Measurements from ENCODE around the gene RTN4R.
"Not testable (repeated sequence)": the region's sequence is repeated elsewhere in the genome, so short reads cannot be mapped to it uniquely, and the experiment has no call there.

DNA sequence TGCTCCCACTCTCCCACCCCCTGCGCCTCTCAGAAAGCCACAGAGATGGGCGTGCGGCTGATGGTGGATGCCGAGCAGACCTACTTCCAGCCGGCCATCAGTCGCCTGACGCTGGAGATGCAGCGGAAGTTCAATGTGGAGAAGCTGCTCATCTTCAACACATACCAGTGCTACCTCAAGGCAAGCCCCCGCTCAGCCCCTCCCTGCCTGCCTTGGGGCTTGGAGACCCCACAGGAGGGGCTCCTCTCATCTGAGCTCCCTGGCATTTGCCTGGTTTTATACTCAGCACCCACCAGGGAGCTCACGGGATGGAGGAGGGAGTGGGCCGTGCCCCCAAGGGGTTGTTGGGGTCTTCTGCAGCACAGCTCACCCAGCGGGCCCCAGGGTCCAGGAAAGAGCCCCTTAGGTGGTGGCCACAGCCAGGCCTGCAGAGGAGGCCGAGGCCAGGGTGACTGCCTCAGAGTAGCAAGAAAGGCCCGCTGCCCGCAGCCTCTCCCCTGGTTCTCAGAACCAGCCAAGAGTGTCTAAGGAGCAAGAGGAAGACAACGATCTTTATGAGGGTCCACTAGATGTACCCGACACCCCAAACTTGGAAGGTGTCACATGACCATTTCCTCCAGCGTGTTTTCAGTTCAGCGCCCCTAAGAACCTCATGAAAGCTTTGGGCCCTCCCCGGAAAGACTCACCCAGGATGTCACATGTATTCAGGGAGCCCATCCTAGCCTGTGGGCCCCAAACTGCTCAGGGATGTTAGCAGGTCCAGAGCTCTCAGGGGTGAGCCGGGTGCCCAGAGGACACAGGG, 38.7 kb upstream of the RTN4R start:
- TF ChIP-seq, protein P1, sequence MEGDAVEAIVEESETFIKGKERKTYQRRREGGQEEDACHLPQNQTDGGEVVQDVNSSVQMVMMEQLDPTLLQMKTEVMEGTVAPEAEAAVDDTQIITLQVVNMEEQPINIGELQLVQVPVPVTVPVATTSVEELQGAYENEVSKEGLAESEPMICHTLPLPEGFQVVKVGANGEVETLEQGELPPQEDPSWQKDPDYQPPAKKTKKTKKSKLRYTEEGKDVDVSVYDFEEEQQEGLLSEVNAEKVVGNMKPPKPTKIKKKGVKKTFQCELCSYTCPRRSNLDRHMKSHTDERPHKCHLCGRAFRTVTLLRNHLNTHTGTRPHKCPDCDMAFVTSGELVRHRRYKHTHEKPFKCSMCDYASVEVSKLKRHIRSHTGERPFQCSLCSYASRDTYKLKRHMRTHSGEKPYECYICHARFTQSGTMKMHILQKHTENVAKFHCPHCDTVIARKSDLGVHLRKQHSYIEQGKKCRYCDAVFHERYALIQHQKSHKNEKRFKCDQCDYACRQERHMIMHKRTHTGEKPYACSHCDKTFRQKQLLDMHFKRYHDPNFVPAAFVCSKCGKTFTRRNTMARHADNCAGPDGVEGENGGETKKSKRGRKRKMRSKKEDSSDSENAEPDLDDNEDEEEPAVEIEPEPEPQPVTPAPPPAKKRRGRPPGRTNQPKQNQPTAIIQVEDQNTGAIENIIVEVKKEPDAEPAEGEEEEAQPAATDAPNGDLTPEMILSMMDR (IDR thresholded peaks at IDR 0.05 in 4 of 5, conservative IDR thresholded peaks at IDR 0.05 in 1 of 5) = not testable (repeated sequence)
- TF ChIP-seq POLR2A (IDR thresholded peaks at IDR 0.05) = not testable (repeated sequence)
